HL-60 (cell line): Measurements from ENCODE around the gene RAP1GAP2.

Experiments
- DNase-seq, 2 experiments: peaks; one replicate each; pipeline ENCODE4 v3.0.0-alpha.2; 2010 to 2020; ENCODE audit warnings: low read depth in 1 of 2, low spot score in 1 of 2
- H3K27ac ChIP-seq: fragments of 250-450 bp; sonication (Bioruptor Pico); replicated peaks from 2 replicates; pipeline ENCODE4 v1.5.1; 2020; ENCODE audit warnings: mild to moderate bottlenecking, moderate library complexity
- H3K27me3 ChIP-seq: fragments of 250-450 bp; sonication (Bioruptor Pico); 2 replicates; pipeline ENCODE4 v1.5.1; 2021; ENCODE audit warnings: mild to moderate bottlenecking, moderate library complexity; ENCODE audit not compliant: insufficient read depth, poor library complexity, severe bottlenecking
- H3K4me3 ChIP-seq: replicated peaks from 2 replicates; pipeline ENCODE4 v1.5.1; 2011; ENCODE audit warnings: mild to moderate bottlenecking, control low read depth, low read length; ENCODE audit not compliant: insufficient read depth
- CTCF ChIP-seq: IDR thresholded peaks from one replicate; pipeline ENCODE4 v1.5.1; 2011; ENCODE audit warnings: low read length, control low read depth, inconsistent platforms; ENCODE audit not compliant: insufficient read depth
- GABPA ChIP-seq: IDR thresholded peaks from 2 replicates; pipeline ENCODE4 v1.6.1; 2012; ENCODE audit warnings: low read depth
- POLR2AphosphoS5 ChIP-seq: IDR thresholded peaks from 2 replicates; pipeline ENCODE4 v1.6.1; 2012; ENCODE audit warnings: low read depth
- SPI1 ChIP-seq: IDR thresholded peaks from 2 replicates; pipeline ENCODE4 v1.6.1; 2012; ENCODE audit warnings: low read depth, mild to moderate bottlenecking, borderline replicate concordance
- TF ChIP-seq, protein P1 (sequence below): IDR thresholded peaks from 2 replicates; pipeline ENCODE4 v1.6.1; 2012; ENCODE audit warnings: low read depth; ENCODE audit not compliant: insufficient replicate concordance

The RAP1GAP2 gene

GRCh38 chr17:2906901-2907300 is 110.7 kb downstream of the RAP1GAP2 start:
- H3K27me3 ChIP-seq = no peaks in the 10 kb centered on the region
- TF ChIP-seq SPI1 (no peak), GABPA (no peak), POLR2AphosphoS5 (no peak), CTCF (no peak)
- TF ChIP-seq, protein P1, sequence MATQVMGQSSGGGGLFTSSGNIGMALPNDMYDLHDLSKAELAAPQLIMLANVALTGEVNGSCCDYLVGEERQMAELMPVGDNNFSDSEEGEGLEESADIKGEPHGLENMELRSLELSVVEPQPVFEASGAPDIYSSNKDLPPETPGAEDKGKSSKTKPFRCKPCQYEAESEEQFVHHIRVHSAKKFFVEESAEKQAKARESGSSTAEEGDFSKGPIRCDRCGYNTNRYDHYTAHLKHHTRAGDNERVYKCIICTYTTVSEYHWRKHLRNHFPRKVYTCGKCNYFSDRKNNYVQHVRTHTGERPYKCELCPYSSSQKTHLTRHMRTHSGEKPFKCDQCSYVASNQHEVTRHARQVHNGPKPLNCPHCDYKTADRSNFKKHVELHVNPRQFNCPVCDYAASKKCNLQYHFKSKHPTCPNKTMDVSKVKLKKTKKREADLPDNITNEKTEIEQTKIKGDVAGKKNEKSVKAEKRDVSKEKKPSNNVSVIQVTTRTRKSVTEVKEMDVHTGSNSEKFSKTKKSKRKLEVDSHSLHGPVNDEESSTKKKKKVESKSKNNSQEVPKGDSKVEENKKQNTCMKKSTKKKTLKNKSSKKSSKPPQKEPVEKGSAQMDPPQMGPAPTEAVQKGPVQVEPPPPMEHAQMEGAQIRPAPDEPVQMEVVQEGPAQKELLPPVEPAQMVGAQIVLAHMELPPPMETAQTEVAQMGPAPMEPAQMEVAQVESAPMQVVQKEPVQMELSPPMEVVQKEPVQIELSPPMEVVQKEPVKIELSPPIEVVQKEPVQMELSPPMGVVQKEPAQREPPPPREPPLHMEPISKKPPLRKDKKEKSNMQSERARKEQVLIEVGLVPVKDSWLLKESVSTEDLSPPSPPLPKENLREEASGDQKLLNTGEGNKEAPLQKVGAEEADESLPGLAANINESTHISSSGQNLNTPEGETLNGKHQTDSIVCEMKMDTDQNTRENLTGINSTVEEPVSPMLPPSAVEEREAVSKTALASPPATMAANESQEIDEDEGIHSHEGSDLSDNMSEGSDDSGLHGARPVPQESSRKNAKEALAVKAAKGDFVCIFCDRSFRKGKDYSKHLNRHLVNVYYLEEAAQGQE = no peak
- no peak for DNase-seq
- H3K4me3 ChIP-seq = no peak overlapping the region
- no peak overlapping the region for H3K27ac ChIP-seq

DNA sequence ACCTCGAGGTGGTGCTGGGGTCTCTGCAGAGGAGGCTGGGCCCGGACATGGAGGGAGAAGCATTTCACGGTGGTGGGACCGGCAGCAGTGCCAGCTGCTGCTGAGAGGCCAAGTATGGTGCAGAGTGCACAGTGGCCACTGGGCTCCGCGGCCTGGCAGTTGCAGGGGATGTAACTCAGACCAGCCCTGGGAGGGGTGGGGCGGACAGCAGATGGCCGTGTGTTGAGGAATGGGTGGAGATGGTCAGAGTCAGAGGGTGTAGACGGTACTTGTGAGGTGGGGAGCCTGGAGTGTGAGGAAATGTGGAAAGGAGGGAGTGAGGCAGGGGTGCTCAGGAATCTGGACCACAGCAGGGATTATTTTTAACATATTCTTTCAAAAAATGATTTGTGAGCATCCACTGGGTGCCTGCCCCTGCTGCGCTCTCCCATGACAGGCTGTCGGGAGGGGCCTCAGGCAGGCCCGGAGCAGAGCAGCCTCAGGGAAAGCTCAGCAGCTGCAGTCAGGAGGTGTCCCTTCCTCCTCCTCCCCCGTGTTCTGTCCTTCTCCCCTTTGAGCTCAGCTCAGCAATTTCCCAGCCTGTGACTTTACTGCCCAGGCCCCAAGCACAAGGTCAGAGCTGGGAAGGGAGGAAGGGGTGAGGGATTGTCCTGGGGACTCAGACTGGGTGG is 113.1 kb downstream of the RAP1GAP2 start:
- TF ChIP-seq POLR2AphosphoS5 = no peak
- TF ChIP-seq CTCF = no peak
- TF ChIP-seq SPI1 = no peak
- no peak for TF ChIP-seq GABPA
- TF ChIP-seq, protein P1 = no peak
- Histone ChIP-seq H3K27me3 (no peaks in the 10 kb centered on the region), H3K27ac (no peak overlapping the region), H3K4me3 (no peak overlapping the region)
- DNase-seq = no peak

DNA sequence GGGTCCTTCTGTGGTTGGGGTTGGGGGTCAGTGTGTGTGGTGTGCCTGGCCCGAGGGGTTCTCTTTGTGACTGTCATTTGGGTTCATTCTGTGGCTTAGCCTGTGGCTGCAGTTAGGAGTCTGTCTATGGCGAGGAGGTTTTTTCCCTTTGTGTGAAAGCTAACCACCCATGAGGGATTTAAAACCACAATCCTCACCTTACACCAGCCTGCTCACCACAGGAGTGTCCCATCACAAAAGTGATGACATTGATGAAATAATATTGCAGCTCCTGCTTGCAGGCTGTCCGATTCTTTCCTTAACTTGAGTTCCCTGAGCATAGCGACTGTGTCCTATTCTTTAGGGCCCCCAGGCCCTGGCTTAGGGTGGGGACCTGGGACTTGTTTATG is 113.6 kb downstream of the RAP1GAP2 start:
- Histone ChIP-seq H3K27me3 (no peaks in the 10 kb centered on the region), H3K27ac (no peak overlapping the region), H3K4me3 (no peak overlapping the region)
- no peak for DNase-seq
- TF ChIP-seq POLR2AphosphoS5 (no peak), CTCF (no peak), GABPA (no peak), SPI1 (no peak)
- TF ChIP-seq, protein P1 = no peak
